AG04449 (cell line): ENCODE data around the gene PKD2L1.
A peak's percentile ranks its signal among the peaks of the same experiment; 100 is the strongest.

Source experiments
- CTCF ChIA-PET: fragments of 350-600 bp; formaldehyde crosslinking; extraction: SDS; loops from one replicate; lab custom pipeline; 2021; ENCODE audit warnings: antibody characterized with exemption; lab: Yijun Ruan, JAX
- POLR2A ChIA-PET: fragments of 400-600, 350-600 bp; formaldehyde crosslinking; extraction: SDS; loops from one replicate; lab custom pipeline; 2020; ENCODE audit warnings: antibody characterized with exemption, inconsistent platforms; lab: Yijun Ruan, JAX
- DNase-seq: peaks from one replicate; pipeline ENCODE4 v3.0.0-alpha.2; 2010; ENCODE audit warnings: low read depth, low spot score
- H3K4me3 ChIP-seq: 2 replicates; pipeline ENCODE4 v1.5.1; 2011; ENCODE audit warnings: low read depth, mild to moderate bottlenecking, control low read depth, low read length
- CTCF ChIP-seq: IDR thresholded peaks from one replicate; pipeline ENCODE4 v1.5.1; 2011; ENCODE audit warnings: mild to moderate bottlenecking, moderate library complexity, low read length, control low read depth, inconsistent platforms; ENCODE audit not compliant: insufficient read depth; ENCODE audit errors: missing control alignments

The PKD2L1 gene

GRCh38 chr10:100267239-100268104 lies 62.6 kb downstream of the PKD2L1 start, which contains the start of gene CWF19L1:
Gene CWF19L1, minus strand, starts transcription at chr10:100267638. Its CDS starts 45 bp downstream, at chr10:100267593.
- CTCF ChIA-PET = interaction anchor here (0.7 kb wide), 1 partner anchor 32 kb away, joined by 3 read pairs; no protein-coding TSS in a partner anchor
- peak; percentile 42 for DNase-seq
- TF ChIP-seq CTCF = no peak
- POLR2A ChIA-PET = interaction anchor here (0.9 kb wide), 1 partner anchor 19 kb away, joined by 3 read pairs; no protein-coding TSS in a partner anchor
- peak within 1 kb of the TSS; percentile 100 for H3K4me3 ChIP-seq

- H3K4me3 ChIP-seq = peak overlapping the region; percentile 33
- TF ChIP-seq CTCF = no peak
- DNase-seq = no peak
- ChIA-PET POLR2A (no interaction called here), CTCF (no interaction called here)
Measured at GRCh38 chr10:100265821-100266485, 64.1 kb downstream of the PKD2L1 start.

- no peak overlapping the region for H3K4me3 ChIP-seq
- DNase-seq = no peak
- ChIA-PET CTCF (interaction anchor here (1.2 kb wide), 1 partner anchor 8 kb away, joined by 3 read pairs; no protein-coding TSS in a partner anchor), POLR2A (no interaction called here)
- no peak for TF ChIP-seq CTCF
Measured at GRCh38 chr10:100254191-100254590, 75.8 kb downstream of the PKD2L1 start.

GRCh38 chr10:100253041-100253440 lies 77.0 kb downstream of the PKD2L1 start:
- TF ChIP-seq CTCF = no peak
- no peak overlapping the region for H3K4me3 ChIP-seq
- CTCF ChIA-PET = no interaction called here
- POLR2A ChIA-PET = no interaction called here
- no peak for DNase-seq

GRCh38 chr10:100248820-100249219 lies 81.2 kb downstream of the PKD2L1 start:
- DNase-seq = no peak
- H3K4me3 ChIP-seq = no peak overlapping the region
- ChIA-PET CTCF (interaction anchor here (0.6 to 1.9 kb wide), 3 partner anchors 8 to 403 kb away, joined by 3 to 6 read pairs (median 5); no protein-coding TSS in a partner anchor), POLR2A (no interaction called here)
- no peak for TF ChIP-seq CTCF
